AG04449 (cell line): Measurements from ENCODE around the gene ENO4.

Source experiments
- CTCF ChIA-PET: fragments of 350-600 bp; formaldehyde crosslinking; extraction: SDS; loops from one replicate; lab custom pipeline; 2021; ENCODE audit warnings: antibody characterized with exemption; lab: Yijun Ruan, JAX
- POLR2A ChIA-PET: fragments of 400-600, 350-600 bp; formaldehyde crosslinking; extraction: SDS; loops from one replicate; lab custom pipeline; 2020; ENCODE audit warnings: antibody characterized with exemption, inconsistent platforms; lab: Yijun Ruan, JAX
- DNase-seq: peaks from one replicate; pipeline ENCODE4 v3.0.0-alpha.2; 2010; ENCODE audit warnings: low read depth, low spot score
- H3K4me3 ChIP-seq: 2 replicates; pipeline ENCODE4 v1.5.1; 2011; ENCODE audit warnings: low read depth, mild to moderate bottlenecking, control low read depth, low read length
- TF ChIP-seq, protein P1 (sequence below): IDR thresholded peaks from one replicate; pipeline ENCODE4 v1.5.1; 2011; ENCODE audit warnings: mild to moderate bottlenecking, moderate library complexity, low read length, control low read depth, inconsistent platforms; ENCODE audit not compliant: insufficient read depth; ENCODE audit errors: missing control alignments

ENO4 gene

DNA sequence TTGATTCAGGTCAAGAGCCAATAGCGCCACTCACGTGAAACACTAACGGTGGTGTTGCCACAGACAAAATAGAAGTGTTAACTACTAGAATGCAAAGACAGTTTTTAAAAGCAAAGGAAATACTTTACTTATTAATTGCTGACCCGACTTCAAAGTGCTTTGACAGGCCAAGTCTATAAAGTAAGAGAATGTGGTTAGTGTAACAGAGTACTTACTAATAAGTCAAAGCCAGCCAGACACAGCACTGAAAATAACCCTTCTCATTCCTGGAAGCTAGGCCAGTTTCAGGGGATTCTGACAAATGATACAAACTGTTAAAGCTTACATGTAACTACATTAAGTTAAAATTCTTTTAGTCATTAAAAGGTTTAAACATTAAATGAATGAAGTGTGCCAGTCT lies 50.3 kb downstream of the ENO4 start:
- POLR2A ChIA-PET = no interaction called here
- TF ChIP-seq, protein P1, sequence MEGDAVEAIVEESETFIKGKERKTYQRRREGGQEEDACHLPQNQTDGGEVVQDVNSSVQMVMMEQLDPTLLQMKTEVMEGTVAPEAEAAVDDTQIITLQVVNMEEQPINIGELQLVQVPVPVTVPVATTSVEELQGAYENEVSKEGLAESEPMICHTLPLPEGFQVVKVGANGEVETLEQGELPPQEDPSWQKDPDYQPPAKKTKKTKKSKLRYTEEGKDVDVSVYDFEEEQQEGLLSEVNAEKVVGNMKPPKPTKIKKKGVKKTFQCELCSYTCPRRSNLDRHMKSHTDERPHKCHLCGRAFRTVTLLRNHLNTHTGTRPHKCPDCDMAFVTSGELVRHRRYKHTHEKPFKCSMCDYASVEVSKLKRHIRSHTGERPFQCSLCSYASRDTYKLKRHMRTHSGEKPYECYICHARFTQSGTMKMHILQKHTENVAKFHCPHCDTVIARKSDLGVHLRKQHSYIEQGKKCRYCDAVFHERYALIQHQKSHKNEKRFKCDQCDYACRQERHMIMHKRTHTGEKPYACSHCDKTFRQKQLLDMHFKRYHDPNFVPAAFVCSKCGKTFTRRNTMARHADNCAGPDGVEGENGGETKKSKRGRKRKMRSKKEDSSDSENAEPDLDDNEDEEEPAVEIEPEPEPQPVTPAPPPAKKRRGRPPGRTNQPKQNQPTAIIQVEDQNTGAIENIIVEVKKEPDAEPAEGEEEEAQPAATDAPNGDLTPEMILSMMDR = no peak
- DNase-seq = no peak
- CTCF ChIA-PET = no interaction called here
- H3K4me3 ChIP-seq = no peak overlapping the region

DNA sequence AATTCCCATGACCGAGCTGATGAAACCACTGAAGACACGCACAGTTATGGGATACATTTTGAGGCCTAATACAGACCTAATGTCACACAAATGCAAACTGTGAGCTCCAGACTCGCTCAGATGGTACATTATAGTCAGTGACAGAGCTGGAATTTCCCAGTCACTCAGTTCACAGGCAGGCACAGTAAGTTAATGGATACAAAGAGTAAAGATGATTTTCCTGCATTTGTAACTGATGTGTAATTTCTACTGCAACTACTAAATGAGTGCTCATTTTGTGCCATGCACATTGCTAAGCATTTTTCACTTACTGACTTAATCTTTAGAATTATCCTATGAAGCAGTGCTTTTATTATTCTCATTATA lies 56.5 kb downstream of the ENO4 start:
- ChIA-PET CTCF (no interaction called here), POLR2A (interaction anchor here (0.6 kb wide), 1 partner anchor 305 kb away, joined by 3 read pairs; no protein-coding TSS in a partner anchor)
- H3K4me3 ChIP-seq = no peak overlapping the region
- TF ChIP-seq, protein P1 = no peak
- no peak for DNase-seq

DNA sequence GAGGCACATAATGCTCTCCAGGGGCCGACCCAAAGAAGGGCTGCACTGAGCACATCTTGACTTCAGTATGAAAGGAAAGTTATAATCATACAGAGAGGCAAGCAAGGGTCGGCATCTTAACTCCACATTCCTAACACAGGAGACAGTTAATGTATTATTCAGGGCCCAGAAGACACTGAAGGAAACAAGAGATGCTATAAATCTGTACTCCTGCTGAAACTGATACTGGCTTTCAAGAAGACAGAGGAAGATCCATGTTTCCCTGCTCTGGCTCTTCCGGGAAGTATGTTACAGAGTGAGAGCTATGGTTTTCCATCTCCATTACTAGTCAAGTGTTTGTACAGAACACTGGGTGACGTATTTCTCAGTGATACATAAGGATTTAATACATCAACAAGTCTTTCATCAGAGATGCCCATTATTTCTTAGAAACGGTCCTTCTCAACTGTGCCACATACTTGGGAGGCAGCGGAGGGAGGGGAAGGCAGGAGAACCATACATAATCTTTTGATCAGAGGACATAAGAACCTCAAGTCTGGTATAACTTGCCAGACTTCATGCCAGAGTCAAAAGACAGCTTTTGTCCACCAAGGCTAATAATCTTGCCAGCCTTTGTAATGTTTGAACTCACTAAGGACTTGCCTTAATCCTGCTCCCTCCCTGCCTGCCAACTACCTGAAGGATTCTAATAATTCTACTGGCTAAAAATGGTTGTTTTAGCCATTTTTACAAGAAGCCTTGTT lies 58.1 kb downstream of the ENO4 start:
- DNase-seq = no peak
- ChIA-PET CTCF (no interaction called here), POLR2A (no interaction called here)
- TF ChIP-seq, protein P1 = no peak
- no peak overlapping the region for H3K4me3 ChIP-seq

DNA sequence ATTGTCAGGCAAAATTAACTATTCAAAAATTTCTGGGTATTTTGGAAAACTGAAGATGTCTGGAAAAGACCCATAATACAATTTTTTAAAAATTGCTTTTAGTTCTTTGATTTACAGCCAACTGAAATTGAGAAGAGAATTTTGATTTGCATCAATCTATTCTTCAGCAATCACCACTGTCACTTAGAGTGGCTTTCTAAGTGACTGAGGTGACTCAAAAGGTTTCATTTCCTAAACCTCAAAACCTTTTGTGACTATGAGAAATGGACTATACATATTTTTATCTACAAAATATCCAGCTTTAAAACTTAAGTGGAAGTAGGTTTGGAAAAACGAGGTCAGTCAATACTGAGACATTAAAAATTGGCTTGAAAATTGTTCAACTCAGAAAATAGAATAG lies 60.0 kb downstream of the ENO4 start:
- no peak for DNase-seq
- ChIA-PET POLR2A (no interaction called here), CTCF (no interaction called here)
- TF ChIP-seq, protein P1 = no peak
- no peak overlapping the region for H3K4me3 ChIP-seq

DNA sequence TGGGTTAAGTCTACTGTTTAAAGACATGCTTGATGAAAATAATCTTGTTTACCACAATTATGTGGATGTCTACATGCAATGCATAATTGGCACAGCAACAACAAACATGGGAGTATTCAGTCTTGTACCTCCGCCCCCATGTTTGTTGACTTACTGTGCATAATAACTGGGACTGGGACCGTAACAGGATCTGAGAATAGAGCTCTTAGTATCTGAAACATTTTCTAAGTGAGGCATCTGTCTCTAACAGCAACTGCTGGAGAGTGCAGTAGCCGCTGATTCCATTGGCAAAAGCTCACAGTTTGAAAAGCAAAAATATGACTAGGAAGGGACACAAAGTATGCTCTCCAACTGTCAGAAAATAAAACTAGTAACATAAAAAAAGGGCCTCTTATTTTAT lies 61.6 kb downstream of the ENO4 start:
- ChIA-PET CTCF (no interaction called here), POLR2A (no interaction called here)

DNA sequence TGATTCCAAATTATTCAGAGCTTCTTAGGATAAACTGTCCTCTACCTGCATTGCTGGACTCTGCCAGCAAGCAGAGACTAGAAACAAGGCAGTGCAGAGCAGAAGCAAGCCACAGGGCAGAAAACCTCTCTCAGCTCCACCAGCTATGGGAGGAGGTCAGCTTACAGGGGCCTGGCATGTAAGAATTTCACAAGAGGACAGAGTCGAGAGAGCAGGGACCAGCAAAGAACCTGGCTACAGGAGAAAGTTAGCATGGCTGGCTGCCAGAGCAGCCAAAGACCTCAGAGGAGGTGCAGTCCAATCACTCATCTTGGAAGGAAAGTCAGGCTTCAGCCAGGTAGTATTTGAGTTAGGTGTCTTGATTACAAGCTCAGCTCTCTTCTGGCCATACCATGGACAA lies 62.9 kb downstream of the ENO4 start:
- H3K4me3 ChIP-seq = no peak overlapping the region
- ChIA-PET CTCF (no interaction called here), POLR2A (no interaction called here)
- no peak for DNase-seq
- TF ChIP-seq, protein P1 = no peak

More for the DNA sequence above, 61.6 kb downstream of the ENO4 start:
- H3K4me3 ChIP-seq = no peak overlapping the region
- TF ChIP-seq, protein P1 = no peak
- no peak for DNase-seq
